GM13976 (cell line): ENCODE data around the gene ZC3H14.

Experiments
- DNase-seq: peaks from one replicate; pipeline ENCODE4 v3.0.0; 2012; ENCODE audit warnings: low spot score
- in situ Hi-C: fragments of 300-500 bp; cut with MboI; formaldehyde crosslinking; loops from one replicate; pipeline ENCODE4 v1.12.0; 2022; ENCODE audit warnings: low sequenced_read_pairs, mixed read lengths, inconsistent platforms; ENCODE audit not compliant: unreplicated experiment
- TF ChIP-seq, protein P1 (sequence below): IDR thresholded peaks from 2 replicates; pipeline ENCODE4 v1.5.1; 2012; ENCODE audit warnings: borderline replicate concordance, mild to moderate bottlenecking; ENCODE audit not compliant: insufficient read depth; ENCODE audit errors: extremely low read depth, missing control alignments, control extremely low read depth

Gene ZC3H14, protein sequence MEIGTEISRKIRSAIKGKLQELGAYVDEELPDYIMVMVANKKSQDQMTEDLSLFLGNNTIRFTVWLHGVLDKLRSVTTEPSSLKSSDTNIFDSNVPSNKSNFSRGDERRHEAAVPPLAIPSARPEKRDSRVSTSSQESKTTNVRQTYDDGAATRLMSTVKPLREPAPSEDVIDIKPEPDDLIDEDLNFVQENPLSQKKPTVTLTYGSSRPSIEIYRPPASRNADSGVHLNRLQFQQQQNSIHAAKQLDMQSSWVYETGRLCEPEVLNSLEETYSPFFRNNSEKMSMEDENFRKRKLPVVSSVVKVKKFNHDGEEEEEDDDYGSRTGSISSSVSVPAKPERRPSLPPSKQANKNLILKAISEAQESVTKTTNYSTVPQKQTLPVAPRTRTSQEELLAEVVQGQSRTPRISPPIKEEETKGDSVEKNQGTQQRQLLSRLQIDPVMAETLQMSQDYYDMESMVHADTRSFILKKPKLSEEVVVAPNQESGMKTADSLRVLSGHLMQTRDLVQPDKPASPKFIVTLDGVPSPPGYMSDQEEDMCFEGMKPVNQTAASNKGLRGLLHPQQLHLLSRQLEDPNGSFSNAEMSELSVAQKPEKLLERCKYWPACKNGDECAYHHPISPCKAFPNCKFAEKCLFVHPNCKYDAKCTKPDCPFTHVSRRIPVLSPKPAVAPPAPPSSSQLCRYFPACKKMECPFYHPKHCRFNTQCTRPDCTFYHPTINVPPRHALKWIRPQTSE

DNA sequence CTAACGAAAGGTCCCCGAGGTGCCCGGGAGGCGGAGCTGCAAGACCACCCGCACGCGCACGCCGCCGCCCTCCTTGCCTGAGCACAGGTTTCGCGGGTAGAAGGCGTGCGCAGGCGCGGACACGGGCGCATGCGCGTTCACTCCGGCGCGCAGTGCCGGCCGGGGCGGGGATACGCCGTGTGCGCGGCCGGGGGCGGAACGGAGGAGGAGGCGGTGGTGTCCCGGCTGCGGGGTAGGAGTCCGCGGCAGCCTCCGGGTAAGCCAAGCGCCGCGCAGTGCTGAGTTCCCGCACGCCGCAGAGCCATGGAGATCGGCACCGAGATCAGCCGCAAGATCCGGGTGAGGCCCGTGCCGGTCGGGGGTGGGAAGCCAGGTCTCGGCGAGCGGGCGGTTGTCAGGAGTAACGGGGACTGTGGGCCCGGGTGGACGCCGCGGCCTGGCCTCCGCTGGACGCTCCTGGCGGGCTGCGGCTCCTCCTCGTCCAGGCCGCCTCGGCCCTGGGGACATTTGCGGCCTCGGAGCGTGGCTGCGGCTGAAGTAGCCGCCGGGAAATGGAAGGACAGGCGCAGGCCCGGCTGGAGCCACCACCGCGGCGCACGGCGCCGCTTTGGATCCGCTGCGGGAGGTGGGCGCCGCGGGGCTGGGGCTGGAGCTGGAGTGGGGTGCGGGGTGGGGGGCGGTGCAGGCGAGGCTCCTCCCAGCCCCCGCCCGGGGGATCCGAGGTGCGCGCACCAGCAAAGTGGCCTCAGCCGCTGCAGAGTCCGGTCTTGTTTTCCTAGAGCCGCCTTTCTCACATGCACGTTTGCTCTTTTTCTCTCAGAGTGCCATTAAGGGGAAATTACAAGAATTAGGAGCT is at the start of gene ZC3H14:
Gene ZC3H14 (plus strand): TSS at position 207 of the 856 bp plus-strand sequence. CDS start 97 bp downstream, at position 304.
- TF ChIP-seq, protein P1, sequence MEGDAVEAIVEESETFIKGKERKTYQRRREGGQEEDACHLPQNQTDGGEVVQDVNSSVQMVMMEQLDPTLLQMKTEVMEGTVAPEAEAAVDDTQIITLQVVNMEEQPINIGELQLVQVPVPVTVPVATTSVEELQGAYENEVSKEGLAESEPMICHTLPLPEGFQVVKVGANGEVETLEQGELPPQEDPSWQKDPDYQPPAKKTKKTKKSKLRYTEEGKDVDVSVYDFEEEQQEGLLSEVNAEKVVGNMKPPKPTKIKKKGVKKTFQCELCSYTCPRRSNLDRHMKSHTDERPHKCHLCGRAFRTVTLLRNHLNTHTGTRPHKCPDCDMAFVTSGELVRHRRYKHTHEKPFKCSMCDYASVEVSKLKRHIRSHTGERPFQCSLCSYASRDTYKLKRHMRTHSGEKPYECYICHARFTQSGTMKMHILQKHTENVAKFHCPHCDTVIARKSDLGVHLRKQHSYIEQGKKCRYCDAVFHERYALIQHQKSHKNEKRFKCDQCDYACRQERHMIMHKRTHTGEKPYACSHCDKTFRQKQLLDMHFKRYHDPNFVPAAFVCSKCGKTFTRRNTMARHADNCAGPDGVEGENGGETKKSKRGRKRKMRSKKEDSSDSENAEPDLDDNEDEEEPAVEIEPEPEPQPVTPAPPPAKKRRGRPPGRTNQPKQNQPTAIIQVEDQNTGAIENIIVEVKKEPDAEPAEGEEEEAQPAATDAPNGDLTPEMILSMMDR = peak; percentile 15
- DNase-seq = peak; percentile 96
- in situ Hi-C loops = no loop called here

DNA sequence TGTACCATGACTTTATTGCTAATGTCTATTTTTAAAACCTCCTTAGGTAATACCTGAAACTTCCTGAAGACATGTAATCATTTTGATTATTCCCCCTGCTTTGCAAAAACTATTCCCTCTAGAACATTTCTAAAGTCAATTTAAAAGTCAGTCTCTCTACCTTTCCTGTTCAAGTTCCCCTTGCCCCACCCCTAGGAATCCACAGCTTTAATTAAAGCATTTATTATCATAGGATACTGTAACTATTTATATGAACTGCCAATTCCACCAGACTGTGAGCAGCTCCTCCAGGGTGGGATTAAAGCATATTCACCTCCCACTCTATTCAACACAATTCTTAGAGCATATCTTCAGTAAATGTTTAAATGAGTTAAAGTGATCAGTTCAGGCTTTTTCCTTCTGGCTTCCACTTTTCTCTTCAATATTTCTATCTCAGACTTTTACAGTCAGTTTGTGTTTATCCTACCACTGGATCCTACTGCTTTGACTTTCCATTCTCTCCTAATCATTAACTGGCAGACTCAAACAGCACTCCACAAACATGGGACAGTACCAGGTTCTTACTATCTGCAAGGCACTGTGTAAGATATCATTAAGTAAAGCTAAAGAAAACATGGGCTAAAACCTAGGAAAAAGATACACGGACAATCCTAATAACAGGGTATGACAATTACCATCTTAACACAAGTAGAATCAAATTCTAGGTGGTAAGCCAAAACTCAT is 47.2 kb upstream of the ZC3H14 start:
- TF ChIP-seq, protein P1 = no peak
- in situ Hi-C loops = no loop called here
- DNase-seq = no peak

DNA sequence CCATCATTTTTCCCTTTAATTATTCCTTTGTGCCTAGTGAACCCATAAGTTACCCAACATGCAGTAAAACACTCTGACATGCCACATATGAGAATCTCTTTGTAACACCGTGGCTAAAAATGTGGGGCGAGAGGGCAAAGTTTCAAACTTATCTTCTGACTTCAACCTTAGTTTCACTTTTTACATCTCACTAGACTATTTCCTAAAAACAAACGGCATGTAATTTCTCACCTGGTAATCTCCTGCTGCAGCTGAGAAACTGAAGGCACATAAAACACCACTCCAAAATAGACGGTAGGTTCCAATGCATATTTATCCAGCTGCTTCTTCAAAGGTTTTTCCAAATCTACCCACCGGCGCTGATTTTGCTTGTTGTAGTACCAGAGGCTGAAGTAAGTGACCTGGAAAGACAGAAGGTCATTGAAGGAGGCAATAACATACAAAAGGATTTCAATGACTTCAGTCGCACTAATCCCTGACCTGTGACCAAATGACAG is 45.9 kb upstream of the ZC3H14 start:
- TF ChIP-seq, protein P1 = no peak
- in situ Hi-C loops = no loop called here
- DNase-seq = no peak

DNA sequence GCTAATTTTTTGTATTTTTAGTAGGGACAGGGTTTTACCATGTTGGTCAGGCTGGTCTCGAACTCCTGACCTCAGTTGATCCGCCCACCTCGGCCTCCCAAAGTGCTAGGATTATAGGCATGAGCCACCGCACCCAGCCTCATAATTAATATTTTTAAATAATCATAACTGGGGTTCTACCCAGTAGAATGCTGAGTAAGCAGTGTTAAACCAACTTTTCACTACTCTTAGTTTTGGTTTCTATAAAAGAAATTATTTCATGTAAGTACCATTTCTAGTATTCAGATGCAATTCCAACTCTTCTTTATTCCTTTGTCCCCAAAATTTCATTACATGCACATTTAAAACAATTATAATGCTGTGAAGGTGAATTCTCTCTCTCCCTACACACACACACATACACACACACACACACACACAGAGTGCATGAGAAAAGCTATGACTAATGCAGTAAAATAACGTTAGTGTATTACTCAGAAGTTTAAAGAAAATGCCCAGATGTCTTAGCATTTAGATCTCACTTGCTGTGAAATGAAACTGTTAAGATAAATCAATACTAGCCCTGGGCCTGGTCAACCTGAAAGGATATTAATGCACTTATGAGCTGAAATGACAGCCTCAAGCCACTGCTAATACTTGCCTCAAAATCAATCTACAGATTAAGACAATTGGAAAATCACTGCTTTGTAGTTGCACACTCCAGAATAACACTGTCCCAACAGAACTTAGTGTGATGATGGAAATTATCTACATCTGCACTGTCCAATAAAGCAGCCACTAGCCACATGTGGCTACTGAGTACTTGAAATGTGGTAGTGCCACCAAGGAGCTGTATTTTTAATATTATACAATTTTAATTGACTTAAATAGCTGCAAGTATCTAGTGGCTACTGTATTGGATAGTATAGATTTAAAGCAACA is 44.0 kb upstream of the ZC3H14 start:
- TF ChIP-seq, protein P1 = no peak
- no peak for DNase-seq
- in situ Hi-C loops = no loop called here

DNA sequence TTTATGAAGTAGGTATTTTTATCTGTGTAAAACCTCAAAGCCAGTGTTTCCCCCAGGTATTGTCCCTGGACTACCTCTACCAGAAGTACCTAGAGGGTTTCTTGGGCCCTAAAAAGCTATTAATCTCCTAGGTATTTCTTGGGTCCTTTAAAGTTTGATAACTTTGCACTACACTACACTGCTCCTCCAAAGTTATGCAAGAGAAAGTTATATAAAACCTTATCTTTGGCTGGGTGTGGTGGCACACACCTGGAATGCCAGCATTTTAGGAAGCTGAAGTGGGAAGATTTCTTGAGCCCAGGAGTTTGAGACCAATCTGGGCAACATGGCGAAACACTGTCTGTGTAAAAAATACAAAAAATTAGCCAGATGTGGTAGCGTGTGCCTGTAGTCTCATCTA is 42.9 kb upstream of the ZC3H14 start:
- in situ Hi-C loops = no loop called here
- DNase-seq = no peak
- TF ChIP-seq, protein P1 = no peak
